NT2/D1 (cell line): ENCODE data around the gene DNAJC1.

Experiments used
- SUZ12 ChIP-seq: IDR thresholded peaks from 2 replicates; pipeline ENCODE4 v1.6.1; 2011; ENCODE audit not compliant: insufficient read length, insufficient read depth; ENCODE audit errors: extremely low read depth
- YY1 ChIP-seq: IDR thresholded peaks from 2 replicates; pipeline ENCODE4 v1.6.1; 2011; ENCODE audit not compliant: insufficient read length, insufficient read depth
- ZNF274 ChIP-seq: IDR thresholded peaks from 2 replicates; pipeline ENCODE4 v1.6.1; 2011; ENCODE audit warnings: mild to moderate bottlenecking, low read depth, low read length

DNA sequence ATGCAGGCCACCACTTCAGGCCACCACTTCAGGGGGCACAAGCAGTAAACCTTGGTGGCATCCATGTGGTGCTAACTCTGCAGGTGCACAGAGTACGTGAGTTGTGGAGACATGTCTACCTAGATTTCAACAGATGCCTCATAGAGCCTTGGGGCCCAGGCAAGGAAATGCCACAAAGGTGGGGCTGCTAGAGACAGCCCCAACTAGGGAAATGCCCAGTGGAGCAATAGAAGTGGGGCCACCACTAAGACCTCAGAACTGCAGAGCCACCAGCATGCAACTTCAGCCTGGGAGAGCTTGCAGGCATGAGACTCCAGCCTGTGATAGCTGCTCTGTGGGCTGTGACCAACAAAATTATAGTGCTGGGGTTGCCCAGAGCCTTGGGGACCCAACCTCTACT lies 107.6 kb downstream of the DNAJC1 start:
- TF ChIP-seq YY1 (no peak), ZNF274 (no peak), SUZ12 (no peak)
